Transverse colon (tissue), 4 donors: ENCODE results near the gene FAM118B. TPM values are rescaled to one million over a fixed set of nuclear protein-coding genes. Genes with fewer than 3 reads are reported as not detected.

Experiments used
- DNase-seq: peaks from one replicate; pipeline ENCODE4 v3.0.0-alpha.2; 2019
- H3K27ac ChIP-seq, 4 donors: fragments of 200-600 bp; sonication (generic); 2 replicates each; pipeline ENCODE4 v1.5.1; 2016 to 2018; ENCODE audit warnings: inconsistent platforms in 4 of 4
- H3K27me3 ChIP-seq: fragments of 200-600 bp; sonication (generic); 2 replicates; pipeline ENCODE4 v1.5.1; 2017; ENCODE audit warnings: inconsistent platforms
- H3K36me3 ChIP-seq, 4 donors: fragments of 200-600 bp; sonication (generic); 2 replicates each; pipeline ENCODE4 v1.5.1; 2017 to 2019; ENCODE audit warnings: inconsistent platforms in 4 of 4
- H3K4me1 ChIP-seq, 4 donors: fragments of 200-600 bp; sonication (generic); 2 replicates each; pipeline ENCODE4 v1.5.1; 2017 to 2020; ENCODE audit warnings: inconsistent platforms in 4 of 4
- H3K4me3 ChIP-seq, 4 donors: fragments of 200-600 bp; sonication (generic); 1 replicate in 1 of 4; 2 replicates in 3 of 4; pipeline versions ENCODE4 v1.5.1 to v1.6.1; 2017 to 2019; ENCODE audit warnings: inconsistent platforms in 4 of 4
- H3K9me3 ChIP-seq, 2 donors: fragments of 200-600 bp; sonication (generic); 2 replicates each; pipeline ENCODE4 v1.5.1; 2017 to 2019; ENCODE audit warnings: inconsistent platforms in 2 of 2
- CTCF ChIP-seq, 5 experiments: fragments of 200-600 bp in 3 of 5; fragments of 450-650 bp in 2 of 5; sonication (generic) in 3 of 5; IDR thresholded peaks; 1 replicate in 2 of 5; 2 replicates in 3 of 5; pipeline ENCODE4 v1.5.1; 2016 to 2017; ENCODE audit warnings: antibody characterized with exemption in 5 of 5, inconsistent platforms in 3 of 5, mild to moderate bottlenecking in 2 of 5, moderate library complexity in 1 of 5
- EP300 ChIP-seq: sonication (generic); formaldehyde crosslinking; IDR thresholded peaks from one replicate; pipeline ENCODE4 v1.6.1; 2017; ENCODE audit warnings: antibody characterized with exemption, low read depth
- POLR2A ChIP-seq: fragments of 450-650 bp; IDR thresholded peaks from one replicate; pipeline ENCODE4 v1.6.1; 2016; ENCODE audit warnings: antibody characterized with exemption, mild to moderate bottlenecking, moderate library complexity
- POLR2AphosphoS5 ChIP-seq, 3 donors: sonication (generic); formaldehyde crosslinking; IDR thresholded peaks; one replicate each; pipeline ENCODE4 v1.6.1; 2016; ENCODE audit warnings: antibody characterized with exemption in 3 of 3
- WGBS, 2 donors: methylation state at CpG; one replicate each; pipeline ENCODE4 v1.1.5; 2018; ENCODE audit warnings: low coverage in 1 of 2; 5-methylcytosine and 5-hydroxymethylcytosine counted together
- in situ Hi-C, 4 donors: fragments of 200-750 bp; cut with MboI; loops; one replicate each; pipeline versions ENCODE4 v1.15.0 to v1.15.1; 2017; ENCODE audit warnings: low sequenced_read_pairs in 3 of 4, low pct_ligation_motif_present in 1 of 4, low pct_unique_long_range_greater_than_20kb in 1 of 4
- intact Hi-C: fragments of 100-400 bp; cut with DNase I; formaldehyde crosslinking; loops from one replicate; pipeline ENCODE4 v1.15.1; 2023; ENCODE audit warnings: low total_unique reads
- total RNA-seq, 4 donors: library from RNA; depleted of rRNA; stranded (reverse); fragments of >200 nt; gene quantifications; one replicate each; pipeline ENCODE4 v1.1.0, GENCODE V29; 2016

The FAM118B gene
- total RNA-seq, 4 donors from 2014 or later, result 13.7 to 54.5 (median 47.3) TPM

GRCh38 chr11:126185259-126186024 lies 26.1 kb upstream of the FAM118B start:
- Histone ChIP-seq H3K36me3 (no peaks in the 10 kb centered on the region), H3K27me3 (no peaks in the 10 kb centered on the region), H3K9me3 (no peaks in the 10 kb centered on the region), H3K4me1 (no peaks in the 10 kb centered on the region), H3K27ac (no peak overlapping the region), H3K4me3 (no peak overlapping the region)
- TF ChIP-seq CTCF (IDR thresholded peaks at IDR 0.05), result no peak
- no peak for TF ChIP-seq POLR2A
- no peak for TF ChIP-seq EP300
- no peak for TF ChIP-seq POLR2AphosphoS5 (IDR thresholded peaks at IDR 0.05)
- intact Hi-C loops (no loop called here), in situ Hi-C loops (no loop called here)
- 74 to 100% methylated on average over 2 to 25 of the region's 26 CpGs for WGBS, 2 donors
- DNase-seq, result no peak

DNA sequence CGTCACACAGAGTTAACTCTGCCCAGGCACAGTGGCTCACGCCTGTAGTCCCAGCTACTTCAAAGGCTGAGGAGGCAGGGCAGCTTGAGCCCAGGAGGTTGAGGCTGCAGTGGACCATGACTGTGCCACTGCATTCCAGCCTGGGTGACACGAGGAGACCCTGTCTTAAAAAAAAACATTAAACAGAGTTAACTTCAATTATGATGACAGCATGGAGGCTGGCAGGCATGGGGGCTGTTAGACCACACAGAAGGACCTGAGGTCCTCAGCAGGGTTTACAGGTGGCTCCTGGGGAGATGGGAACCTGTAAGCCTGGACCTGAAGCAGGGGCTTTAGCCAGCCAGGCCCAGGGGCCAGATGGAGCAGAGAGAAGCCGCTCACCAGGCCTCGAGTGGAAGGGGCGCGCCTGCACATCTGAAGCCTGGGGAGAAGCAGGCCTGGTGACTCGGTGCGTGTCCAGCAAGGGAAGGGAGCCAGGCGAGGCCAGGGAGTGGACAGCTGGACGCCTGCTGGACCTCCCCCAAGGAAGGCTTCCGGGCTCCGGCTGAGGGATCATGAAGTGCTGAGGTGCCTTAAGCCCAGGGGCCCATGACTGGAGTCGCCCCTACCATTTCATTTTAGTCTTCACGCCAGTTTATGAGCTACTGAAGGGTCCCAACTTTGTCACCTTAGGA lies 25.4 kb upstream of the FAM118B start:
- H3K9me3 ChIP-seq, result no peaks in the 10 kb centered on the region
- H3K27ac ChIP-seq, result no peak overlapping the region
- in situ Hi-C loops (no loop called here), intact Hi-C loops (no loop called here)
- no peaks in the 10 kb centered on the region for H3K27me3 ChIP-seq
- 73 to 100% methylated on average over 1 to 15 of the region's 15 CpGs for WGBS, 2 donors
- TF ChIP-seq POLR2AphosphoS5 (IDR thresholded peaks at IDR 0.05), result no peak
- TF ChIP-seq POLR2A, result no peak
- TF ChIP-seq EP300, result no peak
- no peak for TF ChIP-seq CTCF (IDR thresholded peaks at IDR 0.05)
- DNase-seq, result no peak
- no peaks in the 10 kb centered on the region for H3K4me1 ChIP-seq
- H3K4me3 ChIP-seq, result no peak overlapping the region
- no peaks in the 10 kb centered on the region for H3K36me3 ChIP-seq

DNA sequence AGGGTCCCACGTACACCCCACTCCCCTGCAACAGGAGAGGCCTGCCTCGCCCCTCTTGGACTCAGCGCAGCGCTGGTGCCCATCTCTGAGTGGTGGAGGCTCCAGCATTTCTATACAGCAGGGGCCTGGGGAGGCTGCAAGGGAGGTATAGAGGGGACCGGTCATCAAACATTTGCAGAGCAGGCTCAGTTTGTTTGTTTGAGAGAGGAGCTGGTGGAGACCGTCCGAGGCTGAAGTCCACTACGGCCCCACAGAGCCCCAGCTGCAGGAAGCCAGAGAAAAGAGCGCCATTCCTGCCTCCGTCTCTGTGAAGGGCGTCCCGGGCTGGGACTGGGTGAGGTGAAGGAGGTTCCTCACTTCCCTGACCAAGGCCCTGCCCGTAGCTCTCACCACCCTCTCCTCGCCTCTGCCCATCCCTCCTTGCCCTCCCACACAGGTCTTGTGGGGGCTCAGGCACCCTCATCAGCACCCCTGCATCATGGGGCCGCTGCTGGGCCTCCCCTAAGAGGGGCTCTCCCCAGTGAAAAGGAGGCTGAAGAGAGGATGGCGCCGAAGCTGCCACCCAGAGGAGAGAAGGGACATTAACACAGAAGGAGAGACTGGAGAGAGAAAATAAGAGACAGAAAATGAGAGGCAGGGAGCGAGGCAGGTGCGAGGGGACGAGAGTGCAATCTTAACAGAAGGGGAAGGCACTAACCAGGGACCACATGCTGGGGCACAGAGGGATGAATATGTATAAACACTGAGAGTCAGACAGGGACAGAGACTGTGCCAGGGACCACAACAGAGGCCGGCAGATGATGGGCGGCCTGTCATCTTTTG lies 24.7 kb upstream of the FAM118B start:
- intact Hi-C loops (no loop called here), in situ Hi-C loops (no loop called here)
- Histone ChIP-seq H3K27me3 (no peaks in the 10 kb centered on the region), H3K27ac (no peak overlapping the region), H3K4me3 (no peak overlapping the region), H3K9me3 (no peaks in the 10 kb centered on the region), H3K4me1 (no peaks in the 10 kb centered on the region), H3K36me3 (no peaks in the 10 kb centered on the region)
- 80 to 86% methylated on average over 4 to 22 of the region's 22 CpGs for WGBS, 2 donors
- no peak for DNase-seq
- TF ChIP-seq EP300, result no peak
- no peak for TF ChIP-seq POLR2A
- no peak for TF ChIP-seq CTCF (IDR thresholded peaks at IDR 0.05)
- no peak for TF ChIP-seq POLR2AphosphoS5 (IDR thresholded peaks at IDR 0.05)
